ENCODE results near the gene FBXO46. TPM values are rescaled to one million over a fixed set of nuclear protein-coding genes. Genes with fewer than 3 reads are reported as not detected.

Gene FBXO46
- total RNA-seq, 2 experiments from 2014 or later, result 27.5 to 32.2 TPM

DNA sequence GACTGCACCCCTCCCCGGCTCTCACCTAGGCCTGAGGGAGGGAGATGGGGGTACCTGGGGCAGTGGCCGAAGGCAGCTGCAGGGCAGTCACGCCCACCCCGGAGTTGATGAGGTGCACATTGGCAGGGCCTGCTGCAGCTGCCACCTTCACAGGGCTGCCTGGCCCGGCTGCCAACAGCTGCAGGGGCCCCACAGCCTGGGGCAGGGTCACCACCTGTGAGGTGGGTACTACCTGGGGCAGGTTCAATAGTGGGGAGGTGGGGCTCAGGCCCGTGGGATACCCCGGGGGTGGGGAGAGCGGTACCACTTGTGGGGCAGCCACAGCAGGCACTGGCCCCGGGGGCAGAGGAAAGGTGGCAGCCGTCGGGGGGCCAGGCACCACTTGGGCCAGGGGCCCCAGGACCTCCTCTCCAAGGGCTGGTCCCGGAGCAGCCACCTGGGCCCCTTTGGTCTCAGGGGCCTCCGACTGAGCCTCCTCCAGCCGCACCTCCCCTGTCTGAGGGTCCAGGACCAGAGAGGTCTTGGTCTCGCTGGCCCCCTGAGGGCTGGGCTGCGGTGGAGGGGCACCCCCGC, 35.7 kb upstream of the FBXO46 start:
- Histone ChIP-seq H3K9me2 (ENCODE audit: insufficient read depth, low read length) (no peaks in the 10 kb centered on the region), H3K4me3 (ENCODE audit: low read depth, low read length, poor library complexity, severe bottlenecking) (no peak overlapping the region), H3K36me3 (ENCODE audit: insufficient read depth, low read length) (no peaks in the 10 kb centered on the region), H4K20me1 (ENCODE audit: insufficient read depth, low read length) (no peaks in the 10 kb centered on the region), H2AFZ (ENCODE audit: low read length) (no peak overlapping the region), H3K79me2 (ENCODE audit: insufficient read depth, low read depth, low read length) (no peaks in the 10 kb centered on the region), H3K4me1 (ENCODE audit: insufficient read depth, low read length, poor library complexity, severe bottlenecking) (peaks cover 18% of the 10 kb centered on the region), H3K9me3 (ENCODE audit: low read length) (no peaks in the 10 kb centered on the region), H3K4me2 (ENCODE audit: low read length) (no peak overlapping the region), H3K27ac (ENCODE audit: low read depth, low read length, poor library complexity, severe bottlenecking) (no peak overlapping the region)
- intact Hi-C loops (cut with micrococcal nuclease; ENCODE audit: unreplicated experiment), result no loop called here
- DNase-seq (ENCODE audit: low spot score), result no peak
- TF ChIP-seq, protein P1, sequence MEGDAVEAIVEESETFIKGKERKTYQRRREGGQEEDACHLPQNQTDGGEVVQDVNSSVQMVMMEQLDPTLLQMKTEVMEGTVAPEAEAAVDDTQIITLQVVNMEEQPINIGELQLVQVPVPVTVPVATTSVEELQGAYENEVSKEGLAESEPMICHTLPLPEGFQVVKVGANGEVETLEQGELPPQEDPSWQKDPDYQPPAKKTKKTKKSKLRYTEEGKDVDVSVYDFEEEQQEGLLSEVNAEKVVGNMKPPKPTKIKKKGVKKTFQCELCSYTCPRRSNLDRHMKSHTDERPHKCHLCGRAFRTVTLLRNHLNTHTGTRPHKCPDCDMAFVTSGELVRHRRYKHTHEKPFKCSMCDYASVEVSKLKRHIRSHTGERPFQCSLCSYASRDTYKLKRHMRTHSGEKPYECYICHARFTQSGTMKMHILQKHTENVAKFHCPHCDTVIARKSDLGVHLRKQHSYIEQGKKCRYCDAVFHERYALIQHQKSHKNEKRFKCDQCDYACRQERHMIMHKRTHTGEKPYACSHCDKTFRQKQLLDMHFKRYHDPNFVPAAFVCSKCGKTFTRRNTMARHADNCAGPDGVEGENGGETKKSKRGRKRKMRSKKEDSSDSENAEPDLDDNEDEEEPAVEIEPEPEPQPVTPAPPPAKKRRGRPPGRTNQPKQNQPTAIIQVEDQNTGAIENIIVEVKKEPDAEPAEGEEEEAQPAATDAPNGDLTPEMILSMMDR (conservative IDR thresholded peaks at IDR 0.05; ENCODE audit: low read length), result no peak
- no peak for TF ChIP-seq EZH2phosphoT487 (IDR thresholded peaks at IDR 0.05; ENCODE audit: borderline replicate concordance, low read depth, low read length)
- BruUV-seq (replicated peaks), result no TSS peak
- ChIA-PET POLR2A (no interaction called here), CTCF (ENCODE audit: unreplicated experiment) (no interaction called here)

- Histone ChIP-seq H4K20me1 (ENCODE audit: insufficient read depth, low read length) (no peaks in the 10 kb centered on the region), H3K4me2 (ENCODE audit: low read length) (no peak overlapping the region), H3K9me2 (ENCODE audit: insufficient read depth, low read length) (no peaks in the 10 kb centered on the region), H3K36me3 (ENCODE audit: insufficient read depth, low read length) (no peaks in the 10 kb centered on the region), H3K4me1 (ENCODE audit: insufficient read depth, low read length, poor library complexity, severe bottlenecking) (peaks cover 12% of the 10 kb centered on the region), H3K9me3 (ENCODE audit: low read length) (no peaks in the 10 kb centered on the region), H3K4me3 (ENCODE audit: low read depth, low read length, poor library complexity, severe bottlenecking) (no peak overlapping the region), H3K79me2 (ENCODE audit: insufficient read depth, low read depth, low read length) (no peaks in the 10 kb centered on the region), H3K27ac (ENCODE audit: low read depth, low read length, poor library complexity, severe bottlenecking) (no peak overlapping the region), H2AFZ (ENCODE audit: low read length) (no peak overlapping the region)
- BruUV-seq (replicated peaks), result no TSS peak
- CTCF ChIA-PET (ENCODE audit: unreplicated experiment), result no interaction called here
- intact Hi-C loops (cut with micrococcal nuclease; ENCODE audit: unreplicated experiment), result no loop called here
- no peak for DNase-seq (ENCODE audit: low spot score)
- no peak for TF ChIP-seq EZH2phosphoT487 (IDR thresholded peaks at IDR 0.05; ENCODE audit: borderline replicate concordance, low read depth, low read length)
- TF ChIP-seq, protein P1 (conservative IDR thresholded peaks at IDR 0.05; ENCODE audit: low read length), result no peak
- POLR2A ChIA-PET, result no interaction called here
Observed at GRCh38 chr19:45765702-45766295, 35.1 kb upstream of the FBXO46 start.

- H3K9me3 ChIP-seq (ENCODE audit: low read length), result no peaks in the 10 kb centered on the region
- DNase-seq (ENCODE audit: low spot score), result no peak
- intact Hi-C loops (cut with micrococcal nuclease; ENCODE audit: unreplicated experiment), result no loop called here
- H3K4me1 ChIP-seq (ENCODE audit: insufficient read depth, low read length, poor library complexity, severe bottlenecking), result peaks cover 10% of the 10 kb centered on the region
- H3K36me3 ChIP-seq (ENCODE audit: insufficient read depth, low read length), result no peaks in the 10 kb centered on the region
- POLR2A ChIA-PET, result interaction anchor here (0.6 kb wide), 1 partner anchor 913 kb away, joined by 3 read pairs; no protein-coding TSS in a partner anchor
- BruUV-seq (replicated peaks), result no TSS peak
- H3K4me2 ChIP-seq (ENCODE audit: low read length), result no peak overlapping the region
- no peaks in the 10 kb centered on the region for H4K20me1 ChIP-seq (ENCODE audit: insufficient read depth, low read length)
- no peak overlapping the region for H3K4me3 ChIP-seq (ENCODE audit: low read depth, low read length, poor library complexity, severe bottlenecking)
- no peak overlapping the region for H2AFZ ChIP-seq (ENCODE audit: low read length)
- H3K27ac ChIP-seq (ENCODE audit: low read depth, low read length, poor library complexity, severe bottlenecking), result no peak overlapping the region
- H3K79me2 ChIP-seq (ENCODE audit: insufficient read depth, low read depth, low read length), result no peaks in the 10 kb centered on the region
- H3K9me2 ChIP-seq (ENCODE audit: insufficient read depth, low read length), result no peaks in the 10 kb centered on the region
- CTCF ChIA-PET (ENCODE audit: unreplicated experiment), result no interaction called here
- TF ChIP-seq, protein P1 (conservative IDR thresholded peaks at IDR 0.05; ENCODE audit: low read length), result no peak
- no peak for TF ChIP-seq EZH2phosphoT487 (IDR thresholded peaks at IDR 0.05; ENCODE audit: borderline replicate concordance, low read depth, low read length)
Observed at GRCh38 chr19:45764945-45765701, 34.4 kb upstream of the FBXO46 start.
